Psoas muscle (tissue), 8 donors: ENCODE results near the gene DUSP6. TPM values are rescaled to one million over a fixed set of nuclear protein-coding genes. Genes with fewer than 3 reads are reported as not detected.

Experiments
- ATAC-seq, 4 donors: fragments of 200-7000 bp; cut with Tn5 transposase; one replicate each; pipeline ENCODE4 v1.9.1; 2020; ENCODE audit warnings: moderate library complexity in 3 of 4, mild to moderate bottlenecking in 2 of 4
- DNase-seq, 2 donors: peaks; one replicate each; pipeline ENCODE4 v3.0.0-alpha.2; 2020
- H3K27ac ChIP-seq: fragments of 200-600 bp; one replicate; pipeline ENCODE4 v1.8.0; 2022
- H3K27me3 ChIP-seq, 3 donors: fragments of 200-600 bp in 1 of 3; one replicate each; pipeline versions ENCODE4 v1.6.1 to v1.8.0; 2013 to 2022; ENCODE audit warnings: low read length in 2 of 3, mild to moderate bottlenecking in 2 of 3, moderate library complexity in 1 of 3; ENCODE audit not compliant: insufficient read depth in 3 of 3
- H3K36me3 ChIP-seq, 2 donors: fragments of 200-600 bp in 1 of 2; one replicate each; pipeline versions ENCODE4 v1.6.1 to v1.8.0; 2013 to 2022; ENCODE audit warnings: low read depth in 1 of 2, mild to moderate bottlenecking in 1 of 2, moderate library complexity in 1 of 2; ENCODE audit not compliant: insufficient read depth in 1 of 2
- H3K4me1 ChIP-seq: fragments of 200-600 bp; one replicate; pipeline ENCODE4 v1.8.0; 2022
- H3K4me3 ChIP-seq: fragments of 200-600 bp; one replicate; pipeline ENCODE4 v1.8.0; 2022; ENCODE audit warnings: mild to moderate bottlenecking
- H3K9me3 ChIP-seq: fragments of 200-600 bp; one replicate; pipeline ENCODE4 v1.8.0; 2022
- CTCF ChIP-seq: fragments of 200-600 bp; IDR thresholded peaks from one replicate; pipeline ENCODE4 v1.8.0; 2022; ENCODE audit warnings: antibody characterized with exemption
- WGBS, 3 donors: extraction: QIAGEN DNeasy Blood & Tissue Kit; methylation state at CpG; one replicate each; pipeline versions ENCODE4 v1.1.6 to v1.1.7; 2013; 5-methylcytosine and 5-hydroxymethylcytosine counted together
- intact Hi-C, 2 donors: fragments of 100-400 bp; cut with DNase I; formaldehyde crosslinking; loops; one replicate each; pipeline versions ENCODE4 v1.11.0 to v1.14.2; 2022
- polyA plus RNA-seq, 3 donors: library from polyadenylated mRNA; stranded (reverse); fragments of 200-250 nt; gene quantifications; one replicate each; pipeline ENCODE4 v1.2.3, GENCODE V29; 2013
- total RNA-seq, 4 donors: library from RNA; stranded (reverse); fragmentation: NEBNext Ultra II Directional in 2 of 4; extraction: Animal tissue kit (Norgen Biotek cat#: 25700) in 2 of 4; gene quantifications; one replicate each; pipeline versions ENCODE4 v1.2.1 to v1.2.4, GENCODE V29; 2021 to 2023
- donor health status: healthy with polysubstance abuse.
- donor health status: DM: no; HTN: no; CAD: no; lungs with moderate emphysema.
- donor health status: Bipolar disorder and iron deficiency.
- donor health status: healthy.
- donor health status: DM: yes; HTN: yes; CAD: no.
- donor health status: DM: no; HTN: no; CAD: no.
- donor health status: DM: no; HTN: no; CAD: no.
- donor health status: DM: yes; HTN: yes; CAD: no.

DUSP6 gene
- total and polyA plus RNA-seq, 7 donors = 5.0 to 27.0 (median 12.3) TPM

DNA sequence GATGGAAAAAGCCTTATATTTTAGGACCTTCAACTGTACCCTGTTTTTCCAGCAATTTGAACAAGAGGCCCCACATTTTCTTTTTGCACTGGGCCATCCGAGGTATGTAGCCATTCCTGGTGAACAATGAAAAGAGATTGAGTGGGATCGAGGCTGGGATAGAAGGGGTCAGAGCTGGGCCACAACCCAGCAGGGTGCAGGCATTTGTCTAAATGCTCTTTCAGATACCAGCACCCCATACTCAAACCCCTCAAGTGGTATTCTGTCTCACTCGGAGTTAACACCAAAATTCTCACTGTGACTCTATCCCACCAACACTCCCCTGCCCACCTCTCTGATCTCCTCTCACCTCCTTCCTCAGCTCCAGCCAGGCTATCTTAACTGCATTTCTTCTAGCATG lies 26.8 kb downstream of the DUSP6 start:
- Histone ChIP-seq H3K4me3 (no peak overlapping the region), H3K9me3 (peaks cover under 1% of the 10 kb centered on the region), H3K27ac (no peak overlapping the region), H3K36me3 (no peaks in the 10 kb centered on the region), H3K4me1 (no peaks in the 10 kb centered on the region), H3K27me3 (no peaks in the 10 kb centered on the region)
- no peak for TF ChIP-seq CTCF
- ATAC-seq = no peak
- DNase-seq = no peak
- 89 to 91% (median 90%) methylated on average over 3 of the region's 3 CpGs for WGBS, 3 donors
- intact Hi-C loops = no loop called here

DNA sequence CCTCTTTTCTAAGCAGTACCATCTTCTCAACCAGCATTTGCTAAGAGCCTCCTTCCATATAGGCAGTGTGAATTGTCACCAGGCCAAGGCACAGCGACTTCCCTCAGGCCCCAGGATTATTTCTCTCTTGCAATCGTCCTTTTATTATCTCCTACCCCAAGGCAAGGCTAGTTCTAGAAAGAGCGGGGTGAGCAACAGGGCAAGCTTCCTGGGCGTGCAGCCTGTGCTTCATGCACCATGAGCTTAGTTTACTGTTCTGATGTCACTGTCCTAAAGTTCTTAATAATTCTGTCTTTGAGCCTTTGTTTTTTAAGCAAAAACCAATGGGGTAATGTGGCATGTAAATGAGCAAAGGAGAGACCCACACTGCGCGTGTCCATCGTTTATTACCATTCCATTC lies 27.9 kb downstream of the DUSP6 start:
- ATAC-seq (no peak), DNase-seq (no peak)
- no peaks in the 10 kb centered on the region for H3K36me3 ChIP-seq
- no peak for TF ChIP-seq CTCF
- H3K4me1 ChIP-seq = no peaks in the 10 kb centered on the region
- H3K4me3 ChIP-seq = no peak overlapping the region
- no peaks in the 10 kb centered on the region for H3K27me3 ChIP-seq
- no peak overlapping the region for H3K27ac ChIP-seq
- WGBS, 3 donors = 90 to 92% (median 90%) methylated on average over 7 of the region's 7 CpGs
- intact Hi-C loops = no loop called here
- H3K9me3 ChIP-seq = no peaks in the 10 kb centered on the region

DNA sequence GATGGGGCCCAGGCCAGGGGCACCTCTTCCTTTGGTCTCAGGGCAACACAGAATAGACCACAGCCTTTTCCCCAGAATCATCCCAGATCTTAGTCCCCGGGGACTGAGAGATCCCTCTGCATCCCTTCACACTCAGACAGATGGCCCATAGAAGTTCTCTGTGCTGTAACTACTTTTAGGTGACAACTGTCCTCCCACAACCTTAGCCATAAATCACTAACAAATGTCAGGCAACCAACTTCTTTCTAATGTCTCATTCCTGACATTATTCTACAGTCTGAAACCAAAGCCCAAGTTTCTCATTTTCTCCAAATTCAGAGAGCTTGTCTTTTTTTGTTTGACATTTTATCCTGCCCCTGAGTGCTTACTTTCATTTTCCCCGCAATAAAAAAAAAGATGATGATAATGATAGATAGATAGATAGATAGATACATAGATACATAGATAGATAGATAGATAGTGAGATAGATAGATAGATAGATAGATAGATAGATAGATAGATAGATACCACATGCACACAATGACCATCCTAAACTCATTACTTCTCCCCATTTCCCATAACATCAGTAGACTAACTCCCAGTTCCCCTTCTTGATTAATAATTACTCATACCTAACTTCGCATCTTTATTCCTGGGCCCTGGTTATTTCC lies 28.6 kb downstream of the DUSP6 start:
- intact Hi-C loops = no loop called here
- WGBS, 3 donors = 76 to 85% (median 81%) methylated on average over 3 of the region's 3 CpGs
- DNase-seq = no peak
- H3K27me3 ChIP-seq = no peaks in the 10 kb centered on the region
- ATAC-seq = no peak
- H3K4me3 ChIP-seq = no peak overlapping the region
- no peak overlapping the region for H3K27ac ChIP-seq
- no peaks in the 10 kb centered on the region for H3K4me1 ChIP-seq
- H3K9me3 ChIP-seq = no peaks in the 10 kb centered on the region
- no peak for TF ChIP-seq CTCF
- H3K36me3 ChIP-seq = no peaks in the 10 kb centered on the region

DNA sequence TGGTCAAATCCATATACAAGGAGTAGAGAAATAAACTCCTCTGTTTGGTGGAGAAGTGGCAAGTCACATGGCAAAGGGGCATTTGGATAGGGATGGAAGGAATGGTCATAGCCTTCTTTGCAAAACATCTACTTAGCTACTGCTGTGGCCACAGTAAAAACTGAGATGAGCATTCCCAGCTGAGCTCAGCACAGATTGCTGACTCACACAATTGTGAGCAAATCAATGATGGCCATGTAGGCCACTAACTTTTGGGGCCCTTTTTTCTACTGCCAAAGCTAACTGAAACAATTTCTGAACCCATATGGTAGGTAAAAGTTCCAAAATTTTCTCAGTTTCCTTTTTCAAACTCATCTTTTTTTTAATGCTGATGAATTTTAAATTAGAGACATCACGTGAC lies 31.6 kb downstream of the DUSP6 start:
- no peak for ATAC-seq
- H3K4me1 ChIP-seq = no peaks in the 10 kb centered on the region
- no peak for TF ChIP-seq CTCF
- H3K27me3 ChIP-seq = no peaks in the 10 kb centered on the region
- intact Hi-C loops = no loop called here
- no peak for DNase-seq
- no peak overlapping the region for H3K4me3 ChIP-seq
- no peak overlapping the region for H3K27ac ChIP-seq
- WGBS, 3 donors = 93 to 96% (median 94%) methylated on average over 1 of the region's 1 CpG
- no peaks in the 10 kb centered on the region for H3K36me3 ChIP-seq
- H3K9me3 ChIP-seq = no peaks in the 10 kb centered on the region

DNA sequence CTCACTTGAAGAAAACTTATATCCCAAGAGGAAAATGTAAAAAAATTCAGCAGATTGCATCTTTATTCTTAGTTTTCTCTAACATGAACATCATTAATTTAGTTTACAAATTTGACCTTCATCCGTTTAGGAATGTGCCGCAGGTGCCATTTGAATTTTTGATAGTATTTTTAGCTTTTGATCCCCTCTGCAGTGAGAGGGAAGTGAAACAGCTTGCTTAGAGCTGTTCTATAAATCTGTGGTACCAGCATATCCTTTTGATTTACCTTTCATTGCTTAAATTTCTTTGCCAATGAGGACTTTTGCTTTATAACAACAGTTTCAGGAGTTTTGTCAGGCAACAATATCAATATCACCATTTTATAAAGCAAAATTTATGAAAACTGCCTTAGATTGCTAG lies 32.7 kb downstream of the DUSP6 start:
- Histone ChIP-seq H3K4me3 (no peak overlapping the region), H3K36me3 (no peaks in the 10 kb centered on the region), H3K27ac (no peak overlapping the region), H3K4me1 (no peaks in the 10 kb centered on the region), H3K27me3 (no peaks in the 10 kb centered on the region), H3K9me3 (no peaks in the 10 kb centered on the region)
- intact Hi-C loops = no loop called here
- DNase-seq (no peak), ATAC-seq (no peak)
- TF ChIP-seq CTCF = no peak
- WGBS, 3 donors = 74 to 83% (median 77%) methylated on average over 2 of the region's 2 CpGs
